Stomach (tissue), 9 donors: ENCODE measurements around the gene AUNIP. TPM values are rescaled to one million over a fixed set of nuclear protein-coding genes. Genes with fewer than 3 reads are reported as not detected.

ENCODE experiments used
- DNase-seq, 2 donors: peaks; one replicate each; pipeline versions ENCODE4 v3.0.0 to v3.0.0-alpha.2; 2013 to 2019
- H3K27ac ChIP-seq, 5 donors: fragments of 200-600 bp in 4 of 5; sonication (generic) in 4 of 5; one replicate each; pipeline ENCODE4 v1.5.1; 2013 to 2019; ENCODE audit warnings: mild to moderate bottlenecking in 1 of 5, moderate library complexity in 1 of 5
- H3K27me3 ChIP-seq, 3 donors: fragments of 200-600 bp; sonication (generic); one replicate each; pipeline ENCODE4 v1.5.1; 2017 to 2019; ENCODE audit warnings: mixed run types in 1 of 3
- H3K36me3 ChIP-seq, 4 donors: fragments of 200-600 bp; sonication (generic); 1 replicate in 3 of 4; 2 replicates in 1 of 4; pipeline ENCODE4 v1.5.1; 2016 to 2019
- H3K4me1 ChIP-seq, 4 donors: fragments of 200-600 bp; sonication (generic); one replicate each; pipeline ENCODE4 v1.5.1; 2016 to 2019
- H3K4me3 ChIP-seq, 4 donors: fragments of 200-600 bp; sonication (generic) in 3 of 4; one replicate each; pipeline ENCODE4 v1.5.1; 2016 to 2019; ENCODE audit warnings: mild to moderate bottlenecking in 1 of 4
- H3K9me3 ChIP-seq, 4 donors: fragments of 200-600 bp; sonication (generic); one replicate each; pipeline ENCODE4 v1.5.1; 2016 to 2019
- CTCF ChIP-seq, 7 experiments: fragments of 450-650 bp in 4 of 7; fragments of 200-600 bp in 3 of 7; sonication (generic) in 3 of 7; IDR thresholded peaks; one replicate each; pipeline ENCODE4 v1.5.1; 2016 to 2019; ENCODE audit warnings: antibody characterized with exemption in 7 of 7, control low read depth in 2 of 7, mild to moderate bottlenecking in 1 of 7
- EP300 ChIP-seq: sonication (generic); formaldehyde crosslinking; IDR thresholded peaks from one replicate; pipeline ENCODE4 v1.6.1; 2017; ENCODE audit warnings: antibody characterized with exemption
- POLR2A ChIP-seq, 4 donors: fragments of 450-650 bp; IDR thresholded peaks; one replicate each; pipeline ENCODE4 v1.6.1; 2016; ENCODE audit warnings: antibody characterized with exemption in 4 of 4, control low read depth in 2 of 4, mild to moderate bottlenecking in 1 of 4, moderate library complexity in 1 of 4
- POLR2AphosphoS5 ChIP-seq, 3 donors: sonication (generic); formaldehyde crosslinking; IDR thresholded peaks; one replicate each; pipeline ENCODE4 v1.6.1; 2016; ENCODE audit warnings: antibody characterized with exemption in 3 of 3
- WGBS, 5 donors: extraction: QIAGEN DNeasy Blood & Tissue Kit in 3 of 5; methylation state at CpG; one replicate each; pipeline versions ENCODE4 v1.1.5 to v1.1.7; 2013 to 2018; 5-methylcytosine and 5-hydroxymethylcytosine counted together
- intact Hi-C: fragments of 100-400 bp; cut with DNase I; formaldehyde crosslinking; loops from one replicate; pipeline ENCODE4 v1.15.1; 2023; ENCODE audit warnings: low total_unique reads
- polyA plus RNA-seq, 3 donors: library from polyadenylated mRNA; stranded (reverse); fragments of 200-250 nt; gene quantifications; one replicate each; pipeline ENCODE4 v1.2.3, GENCODE V29; 2013
- total RNA-seq, 5 donors: library from RNA; depleted of rRNA; stranded (reverse); fragments of >200 nt; gene quantifications; one replicate each; pipeline versions ENCODE4 v1.1.0 to v1.2.3, GENCODE V29; 2014 to 2016
- donor health status: healthy with polysubstance abuse.
- donor health status: Bipolar disorder and iron deficiency.
- donor health status: healthy.

Gene AUNIP
- total and polyA plus RNA-seq, 8 donors: 0.68 to 2.8 (median 1.00) TPM; not detected in 3

GRCh38 chr1:25875856-25876692 lies 16.8 kb upstream of the AUNIP start:
- no peak for DNase-seq
- 21 to 27% (median 25%) methylated on average over 29 to 32 of the region's 32 CpGs for WGBS, 5 donors
- TF ChIP-seq POLR2A (IDR thresholded peaks at IDR 0.05) (no peak), POLR2AphosphoS5 (IDR thresholded peaks at IDR 0.05) (no peak), EP300 (no peak), CTCF (IDR thresholded peaks at IDR 0.05) (no peak)

GRCh38 chr1:25875154-25875855 lies 16.0 kb upstream of the AUNIP start, which contains the start of gene PAQR7:
Gene PAQR7, minus strand, starts transcription at chr1:25875708. Its CDS starts 11,869 bp downstream, at chr1:25863839.
- peak; percentile 87 to 95 for DNase-seq
- H3K36me3 ChIP-seq: peaks cover 0 to 2% (median under 1%) of the 10 kb centered on the region in 4 donors
- TF ChIP-seq POLR2AphosphoS5 (IDR thresholded peaks at IDR 0.05) (peak in 1 of 3 donors; percentile 58), EP300 (no peak)
- H3K4me1 ChIP-seq: peaks cover 57 to 79% (median 66%) of the 10 kb centered on the region in 4 donors
- WGBS, 5 donors: 0 to 1% (median 1%) methylated on average over 35 to 75 of the region's 75 CpGs
- no peaks in the 10 kb centered on the region for H3K9me3 ChIP-seq
- H3K4me3 ChIP-seq: peak within 1 kb of the TSS; percentile 55 to 80 (median 72)
- intact Hi-C loops: no loop called here
- H3K27ac ChIP-seq: peak within 1 kb of the TSS; percentile 79 to 91 (median 87)
- H3K27me3 ChIP-seq: no peaks in the 10 kb centered on the region

More at GRCh38 chr1:25875856-25876692, 16.8 kb upstream of the AUNIP start:
- Histone ChIP-seq H3K4me1 (peaks cover 51 to 71% (median 60%) of the 10 kb centered on the region in 4 donors), H3K9me3 (no peaks in the 10 kb centered on the region), H3K36me3 (no peaks in the 10 kb centered on the region), H3K27ac (peak overlapping the region; percentile 79 to 91 (median 87)), H3K4me3 (peak overlapping the region; percentile 55 to 80 (median 72)), H3K27me3 (no peaks in the 10 kb centered on the region)
- intact Hi-C loops: no loop called here

GRCh38 chr1:25874635-25875153 lies 15.4 kb upstream of the AUNIP start:
- peaks cover 0 to 7% (median 3%) of the 10 kb centered on the region in 4 donors for H3K36me3 ChIP-seq
- H3K9me3 ChIP-seq: no peaks in the 10 kb centered on the region
- TF ChIP-seq EP300: no peak
- TF ChIP-seq POLR2AphosphoS5 (IDR thresholded peaks at IDR 0.05): no peak
- no peak for TF ChIP-seq POLR2A (IDR thresholded peaks at IDR 0.05)
- no peak for TF ChIP-seq CTCF (IDR thresholded peaks at IDR 0.05)
- no peak for DNase-seq
- H3K27me3 ChIP-seq: no peaks in the 10 kb centered on the region
- WGBS, 5 donors: 18 to 32% (median 26%) methylated on average over 8 of the region's 8 CpGs
- peaks cover 57 to 75% (median 65%) of the 10 kb centered on the region in 4 donors for H3K4me1 ChIP-seq
- peak overlapping the region; percentile 55 to 80 (median 72) for H3K4me3 ChIP-seq
- intact Hi-C loops: no loop called here
- H3K27ac ChIP-seq: peak overlapping the region; percentile 79 to 91 (median 87)

- peak overlapping the region; percentile 79 to 91 (median 87) for H3K27ac ChIP-seq
- WGBS, 5 donors: 89 to 97% (median 94%) methylated on average over 3 of the region's 3 CpGs
- peak overlapping the region in 3 of 4 donors; percentile 55 to 80 (median 71) for H3K4me3 ChIP-seq
- TF ChIP-seq POLR2AphosphoS5 (IDR thresholded peaks at IDR 0.05) (no peak), EP300 (no peak), POLR2A (IDR thresholded peaks at IDR 0.05) (no peak), CTCF (IDR thresholded peaks at IDR 0.05) (no peak)
- H3K9me3 ChIP-seq: no peaks in the 10 kb centered on the region
- intact Hi-C loops: no loop called here
- H3K27me3 ChIP-seq: no peaks in the 10 kb centered on the region
- no peak for DNase-seq
- peaks cover 0 to 10% (median 3%) of the 10 kb centered on the region in 4 donors for H3K36me3 ChIP-seq
- peaks cover 55 to 71% (median 61%) of the 10 kb centered on the region in 4 donors for H3K4me1 ChIP-seq
Measured at GRCh38 chr1:25874209-25874608, 15.0 kb upstream of the AUNIP start.
